SKM-1 (cell line): Measurements from ENCODE around the gene NF1.
"Not testable (repeated sequence)": the region's sequence is repeated elsewhere in the genome, so short reads cannot be mapped to it uniquely, and the experiment has no call there.

Experiments
- DNase-seq: peaks from one replicate; lab custom pipeline; 2025; ENCODE audit not compliant: unreplicated experiment; lab: John Stamatoyannopoulos, UW

NF1 gene

GRCh38 chr17:31251105-31251969, 156.6 kb downstream of the NF1 start:
- DNase-seq = no peak

DNA sequence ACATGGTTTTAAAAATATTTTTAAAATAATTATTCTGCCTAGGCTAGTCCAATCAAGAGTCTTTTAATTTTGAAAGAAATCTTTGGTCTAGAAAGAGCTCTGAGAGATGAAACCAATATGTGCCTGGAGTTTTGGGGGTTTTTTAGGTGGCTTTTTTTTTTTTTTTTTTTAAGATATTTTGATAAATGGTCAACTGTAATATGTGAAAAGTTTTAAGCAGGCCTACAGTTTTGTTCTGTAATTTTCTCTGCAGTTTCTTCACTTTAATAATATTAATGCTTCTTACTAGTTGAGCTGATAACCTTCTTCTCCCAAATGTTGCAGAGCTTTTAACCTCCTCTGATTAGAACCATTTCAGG, 157.2 kb downstream of the NF1 start:
- no peak for DNase-seq

GRCh38 chr17:31252741-31253140, 158.0 kb downstream of the NF1 start:
- DNase-seq = no peak

- DNase-seq = no peak
These were observed 159.9 kb downstream of the NF1 start for GRCh38 chr17:31254654-31255053.

DNA sequence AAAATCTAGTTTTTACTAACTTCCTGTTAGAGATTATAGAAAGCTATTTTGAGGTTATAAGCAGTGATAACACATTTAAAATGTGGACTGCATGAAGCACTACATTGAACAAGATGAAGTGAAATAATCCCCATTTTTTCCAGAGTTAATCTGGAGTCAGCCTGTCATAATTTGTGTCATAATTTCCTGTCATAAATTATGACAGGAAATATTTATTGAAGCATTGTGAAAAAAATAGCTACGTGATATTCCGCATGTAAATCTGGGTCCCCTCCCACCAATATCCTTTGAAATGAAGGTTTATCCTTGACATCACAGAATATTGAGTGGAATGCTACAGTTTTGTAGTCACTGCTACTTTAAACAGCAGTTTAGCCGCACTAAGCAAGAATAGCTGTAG, 162.2 kb downstream of the NF1 start:
- no peak for DNase-seq

DNA sequence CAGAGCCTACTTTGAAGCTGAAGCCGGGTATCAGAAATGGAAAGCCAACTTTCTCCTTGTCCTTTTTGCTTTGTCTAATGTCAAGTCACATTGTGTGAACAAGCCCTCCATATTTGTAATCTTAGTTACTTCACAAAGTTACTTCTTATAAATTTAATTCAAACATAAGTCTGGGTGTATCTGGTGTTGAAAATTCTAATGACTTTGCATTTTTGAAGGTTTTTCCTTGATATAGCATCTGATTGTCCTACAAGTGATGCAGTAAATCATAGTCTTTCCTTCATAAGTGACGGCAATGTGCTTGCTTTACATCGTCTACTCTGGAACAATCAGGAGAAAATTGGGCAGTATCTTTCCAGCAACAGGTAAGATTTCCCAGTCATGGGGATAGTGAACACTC, 165.4 kb downstream of the NF1 start:
- DNase-seq = no peak

DNA sequence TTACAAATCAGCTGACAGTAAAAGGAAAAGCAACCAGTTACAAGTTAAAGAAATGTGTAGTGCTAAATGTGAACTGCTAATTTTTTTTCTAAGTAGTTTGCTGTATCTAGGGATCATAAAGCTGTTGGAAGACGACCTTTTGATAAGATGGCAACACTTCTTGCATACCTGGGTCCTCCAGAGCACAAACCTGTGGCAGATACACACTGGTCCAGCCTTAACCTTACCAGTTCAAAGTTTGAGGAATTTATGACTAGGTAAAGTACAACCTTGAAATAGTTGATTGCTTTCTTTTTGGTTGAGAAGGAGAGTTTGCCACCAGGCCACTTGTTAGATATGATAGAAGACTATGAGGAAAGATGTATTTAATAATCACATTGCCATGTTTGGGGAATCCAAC, 166.8 kb downstream of the NF1 start:
- no peak for DNase-seq

- not testable (repeated sequence) for DNase-seq
These were observed 168.1 kb downstream of the NF1 start for GRCh38 chr17:31262923-31263322.

DNA sequence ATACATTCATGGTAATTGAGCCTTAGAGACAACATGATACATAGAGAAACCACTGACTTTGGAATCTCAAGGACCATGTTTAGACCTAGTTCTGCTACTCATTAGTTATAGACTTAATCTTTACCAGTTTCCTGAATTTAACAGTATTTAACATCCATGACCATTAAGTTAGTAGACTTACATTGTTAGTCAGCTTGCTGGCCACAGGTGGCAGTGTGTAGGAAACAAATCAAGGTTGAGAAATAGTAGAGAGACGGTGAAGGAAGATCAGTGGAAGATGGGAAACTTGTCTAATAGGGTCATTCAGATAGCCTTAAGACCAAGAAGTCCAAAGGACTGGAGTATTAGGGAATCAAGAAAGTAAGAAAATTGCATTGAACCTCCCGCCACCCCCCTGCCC, 171.3 kb downstream of the NF1 start:
- DNase-seq = no peak

GRCh38 chr17:31269036-31269577, 174.3 kb downstream of the NF1 start:
- DNase-seq = no peak

- no peak for DNase-seq
These were observed 174.8 kb downstream of the NF1 start for GRCh38 chr17:31269578-31269983.

GRCh38 chr17:31272236-31272635, 177.5 kb downstream of the NF1 start:
- no peak for DNase-seq

DNA sequence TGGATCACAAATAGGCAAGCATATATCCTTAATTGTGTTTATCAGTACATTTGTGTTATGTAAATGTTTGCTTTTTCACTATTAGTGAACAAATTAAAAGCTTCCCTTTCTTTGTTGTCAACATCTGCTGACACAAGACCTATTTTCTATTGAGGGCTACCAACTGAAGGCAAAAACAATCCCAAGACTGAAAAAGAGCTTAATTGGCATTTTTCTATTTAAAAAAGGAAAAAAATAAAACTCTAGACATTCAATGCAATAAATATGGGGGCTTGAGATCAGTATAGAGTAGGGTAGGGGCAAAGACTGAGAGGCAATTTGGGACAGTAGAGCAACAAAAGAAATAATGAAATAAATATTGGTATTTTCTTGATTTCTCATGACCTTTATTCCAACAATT, 178.0 kb downstream of the NF1 start:
- no peak for DNase-seq

DNA sequence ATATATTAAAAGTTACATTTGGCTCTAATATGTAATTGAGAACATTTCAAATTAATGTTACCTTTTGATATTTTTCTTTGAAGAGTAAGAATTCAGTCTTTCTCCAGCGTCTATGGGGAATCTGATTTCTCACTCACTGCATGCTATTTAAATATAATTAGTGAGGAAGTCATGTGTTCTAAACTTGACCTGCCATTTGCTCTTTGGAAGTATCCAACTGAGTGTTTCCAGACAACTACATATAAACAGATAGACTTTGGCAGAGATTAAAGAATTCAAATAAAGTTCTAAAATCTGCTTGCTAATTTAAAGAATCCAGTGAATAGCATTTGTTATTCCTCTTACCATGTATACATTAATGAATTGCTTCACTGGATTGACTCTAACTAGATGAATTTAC, 178.7 kb downstream of the NF1 start:
- DNase-seq = no peak

DNA sequence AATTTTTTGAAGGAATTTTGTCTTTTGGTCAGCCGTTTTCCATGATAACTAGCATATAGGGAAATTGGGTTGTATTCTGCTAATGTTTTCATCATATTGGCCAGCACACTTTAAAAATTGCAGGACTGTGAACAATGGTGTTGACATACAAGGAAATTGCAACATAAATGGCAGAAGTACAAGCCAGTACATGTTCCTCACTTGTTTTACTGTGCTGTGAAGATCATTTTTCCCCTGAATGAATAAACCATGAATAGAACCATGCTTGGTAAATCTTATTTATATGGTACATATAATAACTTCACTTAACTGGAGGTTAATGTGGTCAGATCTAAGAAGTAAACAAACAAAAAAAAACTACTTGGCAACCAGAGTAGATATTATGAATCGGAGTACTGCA, 179.5 kb downstream of the NF1 start:
- peak; percentile 79 for DNase-seq

- DNase-seq = no peak
These were observed 180.3 kb downstream of the NF1 start for GRCh38 chr17:31275116-31275515.

GRCh38 chr17:31279401-31279800, 184.6 kb downstream of the NF1 start:
- no peak for DNase-seq

DNA sequence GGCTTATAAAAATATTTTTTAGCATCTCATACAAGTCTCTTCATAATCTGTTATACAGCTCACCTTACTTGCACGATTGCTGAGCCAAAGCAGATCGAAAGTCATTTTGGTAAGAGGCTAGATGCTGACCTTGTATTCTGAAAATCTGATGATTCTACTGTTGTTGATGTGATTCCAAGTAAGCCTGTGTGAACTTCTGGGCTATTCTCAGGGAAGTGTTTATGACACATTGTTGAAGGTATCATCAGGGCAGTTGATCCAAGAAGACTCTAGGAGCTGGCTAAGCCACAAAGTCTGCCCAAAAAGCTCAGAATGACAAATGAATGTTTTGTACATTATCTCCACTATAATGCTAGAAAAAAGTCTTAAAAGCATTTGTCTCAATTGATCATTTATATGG, 186.3 kb downstream of the NF1 start:
- no peak for DNase-seq

GRCh38 chr17:31283841-31284240, 189.1 kb downstream of the NF1 start:
- DNase-seq = no peak

- DNase-seq = no peak
These were observed 191.8 kb downstream of the NF1 start for GRCh38 chr17:31286587-31286986.

DNA sequence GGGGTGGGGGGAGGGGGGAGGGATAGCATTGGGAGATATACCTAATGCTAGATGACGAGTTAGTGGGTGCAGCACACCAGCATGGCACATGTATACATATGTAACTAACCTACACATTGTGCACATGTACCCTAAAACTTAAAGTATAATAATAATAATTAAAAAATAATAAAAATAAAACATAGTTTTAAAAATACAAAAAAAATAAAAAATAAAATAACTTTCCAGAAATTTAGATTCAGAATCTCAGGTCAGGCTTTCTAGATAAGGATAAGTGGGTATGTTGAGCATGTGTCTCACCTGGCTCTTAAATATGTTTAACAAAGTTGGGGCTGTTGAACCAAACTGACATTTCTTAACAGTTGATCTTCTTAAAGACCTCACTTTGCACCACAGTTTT, 193.2 kb downstream of the NF1 start:
- DNase-seq = not testable (repeated sequence)

GRCh38 chr17:31289790-31290189, 195.0 kb downstream of the NF1 start:
- DNase-seq = no peak

DNA sequence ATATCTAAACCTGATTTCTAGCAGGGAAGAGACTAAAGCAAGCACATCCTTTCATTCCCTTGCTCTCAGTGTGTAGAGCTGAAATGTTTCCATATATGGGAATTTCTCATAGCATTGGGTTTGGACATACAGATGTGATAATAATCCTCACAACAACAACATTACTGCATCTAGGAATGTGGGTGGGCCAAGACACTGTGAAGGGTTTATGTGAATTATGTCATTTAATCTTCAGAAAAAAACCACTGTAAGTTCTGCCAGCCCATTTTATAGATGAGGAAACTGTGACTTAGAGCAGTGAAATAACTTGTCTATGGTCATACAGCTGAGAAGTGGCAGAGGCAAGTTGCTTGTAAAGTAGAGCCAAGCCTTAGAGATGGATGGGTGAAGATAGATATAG, 197.0 kb downstream of the NF1 start:
- DNase-seq = no peak
